GM12872 (cell line): ENCODE measurements around the gene MINAR1.

Experiments
- CTCF ChIP-seq: IDR thresholded peaks from 3 replicates; pipeline ENCODE4 v1.5.1; 2011; ENCODE audit warnings: low read depth, mild to moderate bottlenecking, low read length, moderate library complexity; ENCODE audit not compliant: insufficient read depth

The MINAR1 gene

DNA sequence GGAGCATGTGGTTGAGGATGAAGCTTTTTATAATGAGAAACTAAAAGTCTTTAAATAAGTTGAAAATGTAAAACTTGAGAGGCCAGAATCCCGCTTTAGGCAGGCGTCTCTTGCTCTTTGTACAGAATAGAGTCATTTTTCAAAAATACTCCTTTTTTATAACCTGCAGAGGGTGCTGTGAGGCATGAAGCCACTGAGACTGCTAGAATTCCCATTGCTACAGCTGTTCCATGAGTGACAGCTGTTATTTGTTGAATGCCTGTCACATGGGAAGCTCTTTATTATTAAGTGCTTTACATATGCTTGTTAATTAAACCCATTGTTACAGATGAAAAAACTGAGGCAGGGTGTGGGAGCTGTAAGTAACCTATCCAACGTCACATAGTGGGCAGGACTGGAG, 18.5 kb downstream of the MINAR1 start:
- no peak for TF ChIP-seq CTCF

GRCh38 chr15:79451361-79451999, 19.3 kb downstream of the MINAR1 start:
- no peak for TF ChIP-seq CTCF

GRCh38 chr15:79452244-79453051, 20.3 kb downstream of the MINAR1 start:
- TF ChIP-seq CTCF, result no peak

DNA sequence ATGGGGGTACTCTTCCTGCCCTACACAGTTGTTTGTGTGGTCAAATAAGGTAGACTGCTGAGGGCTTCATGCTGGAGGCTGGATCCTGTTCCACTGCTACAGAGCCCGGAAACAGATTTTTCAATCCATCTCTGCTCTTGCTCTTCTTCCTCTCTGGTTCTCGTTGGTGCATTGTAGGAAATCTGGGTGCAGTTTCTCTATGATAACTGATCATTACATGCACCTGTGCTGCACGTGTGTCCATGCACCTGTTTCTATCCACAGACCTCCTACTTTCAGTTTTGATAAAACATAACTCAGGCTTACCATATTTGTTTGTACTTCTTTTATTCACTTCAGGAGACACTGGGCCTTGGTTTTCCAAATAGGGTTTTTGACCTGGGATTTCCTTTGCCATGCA, 21.3 kb downstream of the MINAR1 start:
- no peak for TF ChIP-seq CTCF

DNA sequence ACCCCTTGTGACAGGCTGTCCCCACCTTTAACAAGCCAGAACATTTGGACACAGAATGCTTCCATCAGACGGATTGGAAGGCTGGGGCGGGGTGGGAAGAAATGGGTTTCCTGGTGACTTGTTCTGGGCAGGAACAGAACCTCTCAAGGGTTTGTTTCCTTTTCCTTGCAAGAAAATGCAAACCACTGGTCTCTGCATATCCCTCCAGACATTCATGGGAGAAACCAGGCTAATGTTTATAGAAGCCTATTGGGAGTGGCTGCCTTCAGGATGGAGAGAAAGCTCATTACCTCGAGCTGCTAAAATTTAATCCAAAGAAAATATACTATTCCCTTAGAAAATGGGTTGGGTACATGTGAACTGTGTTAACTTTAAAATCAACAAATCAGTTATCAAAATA, 21.9 kb downstream of the MINAR1 start:
- no peak for TF ChIP-seq CTCF

- no peak for TF ChIP-seq CTCF
Measured at GRCh38 chr15:79455361-79455760, 23.2 kb downstream of the MINAR1 start.

DNA sequence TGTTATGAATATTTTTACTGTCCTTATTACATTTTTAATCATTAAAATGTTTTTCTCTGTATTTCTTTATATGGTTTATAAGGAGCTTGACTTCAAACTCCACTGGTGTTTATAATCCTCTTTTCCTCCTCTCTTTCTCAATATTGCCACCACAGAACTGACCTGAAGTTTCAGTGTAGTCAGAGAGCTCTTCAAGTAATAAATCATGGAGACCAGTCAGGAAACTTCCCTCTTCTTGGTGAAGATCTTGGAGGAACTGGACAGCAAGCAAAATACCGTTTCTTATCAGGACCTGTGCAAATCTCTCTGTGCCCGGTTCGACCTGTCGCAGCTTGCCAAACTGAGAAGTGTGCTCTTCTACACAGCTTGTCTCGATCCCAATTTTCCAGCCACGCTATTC, 23.8 kb downstream of the MINAR1 start:
- TF ChIP-seq CTCF, result no peak
